ENCODE results near the gene SASH3.

The SASH3 gene

GRCh38 chrX:129743821-129744220 is 35.9 kb upstream of the SASH3 start:
- H4K20me1 ChIP-seq = no peaks in the 10 kb centered on the region; the same call in 1 of the 2 replicates
- peaks cover 85% of the 10 kb centered on the region for H3K27me3 ChIP-seq
- H3K36me3 ChIP-seq = no peaks in the 10 kb centered on the region
- H3K27ac ChIP-seq = no peak overlapping the region
- peaks cover 50% of the 10 kb centered on the region for H3K4me1 ChIP-seq
- peak overlapping the region; percentile 33 for H3K4me2 ChIP-seq
- H3K9ac ChIP-seq = no peak overlapping the region
- H3K9me3 ChIP-seq = no peaks in the 10 kb centered on the region
- TF ChIP-seq Cebpa-rat (IDR thresholded peaks at IDR 0.05) = no peak
- no peak overlapping the region for H3K4me3 ChIP-seq

GRCh38 chrX:129744861-129745321 is 34.9 kb upstream of the SASH3 start:
- no peaks in the 10 kb centered on the region for H3K36me3 ChIP-seq
- H3K27me3 ChIP-seq = peaks cover 79% of the 10 kb centered on the region
- H3K4me3 ChIP-seq = no peak overlapping the region
- TF ChIP-seq Cebpa-rat (IDR thresholded peaks at IDR 0.05) = no peak
- no peaks in the 10 kb centered on the region; the same call in 1 of the 2 replicates for H4K20me1 ChIP-seq
- H3K9me3 ChIP-seq = no peaks in the 10 kb centered on the region
- H3K27ac ChIP-seq = no peak overlapping the region
- peak overlapping the region; percentile 33 for H3K4me2 ChIP-seq
- peaks cover 48% of the 10 kb centered on the region for H3K4me1 ChIP-seq
- H3K9ac ChIP-seq = no peak overlapping the region

GRCh38 chrX:129746557-129747470 is 32.9 kb upstream of the SASH3 start:
- no peak overlapping the region for H3K27ac ChIP-seq
- H3K4me3 ChIP-seq = no peak overlapping the region
- H3K9me3 ChIP-seq = no peaks in the 10 kb centered on the region
- peaks cover 41% of the 10 kb centered on the region for H3K4me1 ChIP-seq
- H4K20me1 ChIP-seq = no peaks in the 10 kb centered on the region; the same call in 1 of the 2 replicates
- H3K27me3 ChIP-seq = peaks cover 76% of the 10 kb centered on the region
- H3K36me3 ChIP-seq = no peaks in the 10 kb centered on the region
- no peak overlapping the region for H3K9ac ChIP-seq
- TF ChIP-seq Cebpa-rat (IDR thresholded peaks at IDR 0.05) = no peak
- H3K4me2 ChIP-seq = no peak overlapping the region

GRCh38 chrX:129747533-129747932 is 32.2 kb upstream of the SASH3 start:
- Histone ChIP-seq H3K9ac (no peak overlapping the region), H3K36me3 (no peaks in the 10 kb centered on the region), H3K4me1 (peaks cover 37% of the 10 kb centered on the region), H3K4me2 (no peak overlapping the region), H3K27me3 (peaks cover 77% of the 10 kb centered on the region), H4K20me1 (no peaks in the 10 kb centered on the region; the same call in 1 of the 2 replicates), H3K9me3 (no peaks in the 10 kb centered on the region), H3K4me3 (no peak overlapping the region), H3K27ac (no peak overlapping the region)
- TF ChIP-seq Cebpa-rat (IDR thresholded peaks at IDR 0.05) = no peak

- TF ChIP-seq Cebpa-rat (IDR thresholded peaks at IDR 0.05) = no peak
- no peak overlapping the region for H3K27ac ChIP-seq
- H3K9ac ChIP-seq = no peak overlapping the region
- H3K36me3 ChIP-seq = no peaks in the 10 kb centered on the region
- no peak overlapping the region for H3K4me2 ChIP-seq
- peaks cover 30% of the 10 kb centered on the region for H3K4me1 ChIP-seq
- H4K20me1 ChIP-seq = no peaks in the 10 kb centered on the region; the same call in 1 of the 2 replicates
- H3K27me3 ChIP-seq = peaks cover 77% of the 10 kb centered on the region
- no peak overlapping the region for H3K4me3 ChIP-seq
- no peaks in the 10 kb centered on the region for H3K9me3 ChIP-seq
Observed at GRCh38 chrX:129748305-129748704, 31.4 kb upstream of the SASH3 start.

- Histone ChIP-seq H3K4me1 (peaks cover 24% of the 10 kb centered on the region), H3K4me2 (no peak overlapping the region), H3K9me3 (no peaks in the 10 kb centered on the region), H3K27ac (no peak overlapping the region), H3K36me3 (no peaks in the 10 kb centered on the region), H4K20me1 (no peaks in the 10 kb centered on the region; the same call in 1 of the 2 replicates), H3K27me3 (peaks cover 73% of the 10 kb centered on the region), H3K9ac (no peak overlapping the region), H3K4me3 (no peak overlapping the region)
- no peak for TF ChIP-seq Cebpa-rat (IDR thresholded peaks at IDR 0.05)
Observed at GRCh38 chrX:129749069-129749468, 30.7 kb upstream of the SASH3 start.

- no peaks in the 10 kb centered on the region for H4K20me1 ChIP-seq
- peaks cover 72% of the 10 kb centered on the region for H3K27me3 ChIP-seq
- no peaks in the 10 kb centered on the region for H3K36me3 ChIP-seq
- peaks cover 28% of the 10 kb centered on the region for H3K4me1 ChIP-seq
- no peak overlapping the region for H3K27ac ChIP-seq
- no peak for TF ChIP-seq Cebpa-rat (IDR thresholded peaks at IDR 0.05)
- H3K9ac ChIP-seq = no peak overlapping the region
- no peak overlapping the region for H3K4me3 ChIP-seq
- H3K4me2 ChIP-seq = no peak overlapping the region
- H3K9me3 ChIP-seq = no peaks in the 10 kb centered on the region
Observed at GRCh38 chrX:129750971-129751370, 28.8 kb upstream of the SASH3 start.

DNA sequence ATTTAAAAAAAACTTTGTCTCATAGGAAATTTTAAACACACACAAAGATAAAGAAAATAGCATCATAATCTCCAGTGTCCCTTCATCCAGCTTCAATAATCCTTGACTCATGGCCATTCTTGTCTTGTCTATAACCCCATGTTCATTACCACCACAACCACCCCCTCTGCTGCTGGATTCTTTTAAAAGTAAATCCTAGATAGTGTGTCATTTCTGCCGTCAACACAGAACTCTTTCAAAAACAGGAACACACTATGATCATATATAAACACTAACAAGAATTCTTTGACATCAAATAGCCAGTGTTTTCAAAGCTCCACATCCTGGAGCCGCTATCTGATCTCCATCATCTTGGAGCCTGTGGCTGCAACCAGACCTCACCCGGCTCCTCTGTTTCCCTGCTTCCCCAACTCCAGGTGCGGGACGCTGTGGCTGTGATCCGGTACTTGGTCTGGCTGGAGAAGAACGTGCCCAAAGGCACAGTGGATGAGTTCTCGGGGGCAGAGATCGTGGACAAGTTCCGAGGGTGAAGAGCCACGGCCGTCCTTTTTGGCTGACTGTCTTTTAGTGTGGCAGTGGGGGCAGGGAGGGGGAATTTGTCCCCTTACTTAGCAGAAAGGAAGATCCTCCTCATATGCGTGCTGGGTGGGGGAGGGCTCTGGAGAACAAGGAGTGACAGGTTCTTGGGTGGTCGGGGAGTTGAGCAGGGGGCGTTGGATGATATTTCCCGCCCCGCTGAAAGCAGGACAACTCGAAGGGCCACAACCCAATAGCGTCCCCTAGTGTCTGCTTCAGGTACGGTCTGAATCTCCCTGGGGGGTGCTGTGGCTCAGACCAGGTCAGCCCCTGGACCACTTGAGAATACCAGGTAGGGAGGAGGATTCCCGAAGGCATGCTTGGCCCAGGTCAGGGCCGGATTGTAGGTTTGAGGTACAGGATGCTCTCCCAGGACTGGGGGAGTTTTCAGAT is 25.4 kb upstream of the SASH3 start:
- Histone ChIP-seq H3K9ac (no peak overlapping the region), H3K4me3 (no peak overlapping the region), H3K4me2 (peak overlapping the region; percentile 73), H3K4me1 (peaks cover 55% of the 10 kb centered on the region), H3K27ac (no peak overlapping the region), H3K27me3 (peaks cover 69% of the 10 kb centered on the region), H4K20me1 (no peaks in the 10 kb centered on the region; the same call in 1 of the 2 replicates), H3K36me3 (no peaks in the 10 kb centered on the region), H3K9me3 (no peaks in the 10 kb centered on the region)
- no peak for TF ChIP-seq Cebpa-rat (IDR thresholded peaks at IDR 0.05)
